Effector memory CD4-positive, alpha-beta T cell (primary cell): Measurements from ENCODE around the gene BTBD18.

Experiments used
- DNase-seq, 3 donors: peaks; one replicate each; pipeline ENCODE4 v3.0.0-alpha.2; 2020
- H3K27ac ChIP-seq: 2 replicates; pipeline ENCODE4 v1.7.0; 2013; ENCODE audit warnings: mild to moderate bottlenecking, low read length, moderate library complexity; ENCODE audit not compliant: insufficient read depth, poor library complexity, severe bottlenecking
- H3K27me3 ChIP-seq: replicated peaks from 2 replicates; pipeline ENCODE4 v1.7.0; 2013; ENCODE audit warnings: mild to moderate bottlenecking, low read length; ENCODE audit not compliant: insufficient read depth, control insufficient read depth, poor library complexity, severe bottlenecking
- H3K36me3 ChIP-seq: 2 replicates; pipeline ENCODE4 v1.7.0; 2013; ENCODE audit warnings: mild to moderate bottlenecking, low read length, moderate library complexity; ENCODE audit not compliant: control insufficient read depth, insufficient read depth
- H3K4me1 ChIP-seq: 2 replicates; pipeline ENCODE4 v1.7.0; 2013; ENCODE audit warnings: low read length, mild to moderate bottlenecking; ENCODE audit not compliant: control insufficient read depth, insufficient read depth, poor library complexity, severe bottlenecking
- H3K4me3 ChIP-seq: 2 replicates; pipeline ENCODE4 v1.7.0; 2013; ENCODE audit warnings: low read length, low read depth, mild to moderate bottlenecking; ENCODE audit not compliant: insufficient read depth, poor library complexity, severe bottlenecking
- H3K9me3 ChIP-seq: 2 replicates; pipeline ENCODE4 v1.7.0; 2013; ENCODE audit warnings: mild to moderate bottlenecking, low read length, moderate library complexity; ENCODE audit not compliant: control insufficient read depth
- total RNA-seq, 3 donors: gene quantifications; one replicate each; lab custom pipeline; 2026; lab: John Stamatoyannopoulos, UW

Gene BTBD18, protein sequence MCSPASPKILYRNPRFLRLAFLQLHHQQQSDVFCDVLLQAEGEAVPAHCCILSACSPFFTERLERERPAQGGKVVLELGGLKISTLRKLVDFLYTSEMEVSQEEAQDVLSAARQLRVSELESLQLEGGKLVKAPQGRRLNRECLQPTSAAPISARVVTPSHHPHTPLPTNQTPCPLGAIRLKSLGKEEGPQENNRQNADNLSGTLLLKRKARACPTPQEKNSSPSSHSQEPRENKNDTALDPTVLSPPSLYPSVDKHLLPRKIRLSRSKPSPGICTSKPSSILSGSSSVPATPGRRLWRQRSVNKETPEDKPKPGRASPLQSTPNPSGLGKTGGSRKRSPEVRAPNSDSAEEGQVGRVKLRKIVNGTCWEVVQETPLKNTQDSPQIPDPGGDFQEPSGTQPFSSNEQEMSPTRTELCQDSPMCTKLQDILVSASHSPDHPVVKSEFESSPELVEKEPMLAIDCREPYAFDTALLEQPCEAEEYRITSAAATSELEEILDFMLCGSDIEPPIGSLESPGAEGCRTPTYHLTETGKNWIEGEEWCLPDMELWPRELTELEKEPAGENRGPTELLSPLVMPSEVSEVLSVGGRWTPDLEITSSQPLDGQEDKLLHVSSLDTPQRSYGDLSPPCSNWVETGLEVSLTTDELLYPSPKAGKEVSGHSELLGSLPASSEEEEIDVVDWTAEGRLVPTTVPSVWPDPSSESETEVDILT
- total RNA-seq: 0 reads per million in 3 donors

DNA sequence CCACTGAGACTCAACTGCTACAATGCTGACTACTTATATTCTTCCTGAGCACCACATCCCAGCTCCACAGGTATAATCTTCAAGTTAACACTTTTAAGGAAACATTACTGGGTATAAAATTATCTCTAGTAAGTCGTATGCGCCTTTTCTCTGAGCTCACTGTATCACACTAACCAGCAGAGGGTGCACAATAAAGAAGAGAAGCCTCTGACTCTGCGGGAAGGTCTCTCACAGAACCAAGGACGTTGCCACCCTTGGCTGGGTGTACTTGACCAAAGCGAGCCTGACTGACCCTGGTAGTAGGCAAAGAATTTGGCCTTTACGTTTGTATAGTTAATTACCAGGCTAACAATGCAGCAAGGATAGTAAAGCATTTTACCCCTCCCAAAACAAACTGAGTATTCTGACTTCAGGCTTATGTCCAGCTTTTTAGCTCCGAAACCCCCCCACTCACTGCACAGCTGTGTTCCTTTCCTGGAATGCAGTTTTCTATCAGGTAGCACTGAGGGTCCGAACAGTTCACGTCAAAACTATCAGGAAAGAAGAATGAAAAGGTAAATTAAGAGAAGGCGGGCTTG, at the start of gene BTBD18:
Gene BTBD18 (minus strand): TSS at position 144 of the 578 bp plus-strand sequence. CDS start 631 bp downstream, outside the sequence.
- no peak for DNase-seq
- Histone ChIP-seq H3K4me1 (no peaks in the 10 kb centered on the region), H3K36me3 (no peaks in the 10 kb centered on the region), H3K4me3 (no peak within 1 kb of the TSS), H3K9me3 (no peaks in the 10 kb centered on the region), H3K27ac (no peak within 1 kb of the TSS), H3K27me3 (no peaks in the 10 kb centered on the region)

DNA sequence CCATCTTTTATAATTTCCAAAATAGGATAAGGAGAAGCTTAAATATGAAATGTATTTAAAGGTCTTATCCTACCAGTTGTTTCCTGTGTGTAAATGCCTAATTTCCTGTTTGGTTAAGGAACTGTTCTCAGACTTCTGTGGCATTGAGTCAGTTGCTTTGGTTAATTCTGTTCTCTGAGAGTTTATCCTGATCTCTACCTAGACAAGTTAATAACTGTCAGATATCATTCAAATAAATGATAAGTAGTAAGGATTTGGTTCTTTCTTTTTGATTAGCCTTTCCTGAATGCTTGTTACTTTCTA, 49.5 kb upstream of the BTBD18 start:
- Histone ChIP-seq H3K27me3 (no peaks in the 10 kb centered on the region), H3K9me3 (no peaks in the 10 kb centered on the region), H3K4me1 (peaks cover 11% of the 10 kb centered on the region), H3K4me3 (no peak overlapping the region), H3K27ac (no peak overlapping the region), H3K36me3 (peaks cover 11% of the 10 kb centered on the region)
- DNase-seq: no peak

DNA sequence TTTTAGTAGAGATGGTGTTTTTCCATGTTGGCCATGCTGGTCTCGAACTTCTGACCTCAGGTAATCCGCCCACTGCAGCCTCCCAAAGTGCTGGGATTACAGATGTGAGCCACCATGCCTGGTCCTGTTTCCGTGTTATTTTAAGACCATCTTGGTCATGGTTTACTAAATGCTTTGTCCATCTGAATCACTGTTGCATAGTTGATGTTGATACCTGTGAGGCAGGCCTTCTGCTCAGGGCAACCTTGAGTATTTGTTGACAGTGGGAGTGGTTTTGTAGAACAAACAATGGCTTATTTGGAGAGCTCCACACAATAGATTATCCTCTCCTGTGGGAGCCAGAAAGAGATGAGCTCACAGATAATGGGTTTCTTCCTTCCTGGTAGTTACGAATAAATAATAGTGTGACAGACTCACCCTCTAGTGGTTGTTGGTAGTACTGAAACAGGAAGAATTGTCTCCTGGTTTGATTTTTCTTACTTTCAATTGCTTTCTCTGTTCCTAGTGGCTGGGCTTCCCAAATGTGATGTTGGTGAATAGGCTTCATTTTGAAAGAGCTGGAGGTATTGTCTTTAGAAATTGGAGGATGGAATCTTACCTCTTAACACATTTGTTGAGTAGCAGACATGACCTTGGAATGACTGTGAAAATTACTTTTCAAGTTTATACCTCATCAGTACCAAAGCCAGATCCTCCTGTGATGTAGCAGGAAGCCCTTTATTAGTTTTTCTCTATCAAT, 49.0 kb upstream of the BTBD18 start:
- H3K36me3 ChIP-seq: peaks cover 11% of the 10 kb centered on the region

DNA sequence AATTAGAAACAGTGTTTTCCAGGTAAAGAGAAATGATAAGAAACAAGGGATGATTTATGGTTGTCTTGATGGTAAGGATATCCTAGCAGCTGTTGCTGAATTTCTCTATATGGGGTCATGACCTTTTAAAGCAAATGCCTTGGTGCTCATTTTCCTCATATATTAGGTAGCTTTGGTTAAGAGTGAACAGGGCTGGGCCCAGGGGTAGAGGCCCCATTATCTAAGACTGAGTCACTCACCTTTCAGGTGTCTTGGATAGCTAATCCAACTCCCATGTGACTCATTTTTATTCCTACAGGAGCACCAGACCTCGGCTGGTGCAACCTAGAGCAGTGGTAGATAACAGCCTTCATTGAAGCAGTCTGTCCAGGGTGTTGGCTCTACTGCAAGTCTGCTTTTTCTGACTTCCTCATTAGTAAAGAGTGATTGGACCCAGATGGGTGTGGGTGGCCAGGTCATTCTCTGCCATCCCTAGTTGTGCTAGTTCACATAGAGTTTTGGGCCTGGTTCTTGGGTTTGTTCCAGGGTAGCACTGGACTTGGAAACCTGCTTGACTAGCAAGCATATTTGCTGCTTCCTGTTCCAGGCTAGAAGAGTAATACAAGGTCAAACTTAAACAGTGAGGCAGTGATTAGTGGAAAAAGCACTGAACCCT, 47.4 kb upstream of the BTBD18 start:
- no peak for DNase-seq
- peaks cover 7% of the 10 kb centered on the region for H3K36me3 ChIP-seq

More for the DNA sequence above, 49.0 kb upstream of the BTBD18 start:
- peak overlapping the region; percentile 0 for H3K27ac ChIP-seq
- H3K27me3 ChIP-seq: no peaks in the 10 kb centered on the region
- H3K9me3 ChIP-seq: no peaks in the 10 kb centered on the region
- no peak for DNase-seq
- H3K4me3 ChIP-seq: no peak overlapping the region
- peaks cover 11% of the 10 kb centered on the region for H3K4me1 ChIP-seq

DNA sequence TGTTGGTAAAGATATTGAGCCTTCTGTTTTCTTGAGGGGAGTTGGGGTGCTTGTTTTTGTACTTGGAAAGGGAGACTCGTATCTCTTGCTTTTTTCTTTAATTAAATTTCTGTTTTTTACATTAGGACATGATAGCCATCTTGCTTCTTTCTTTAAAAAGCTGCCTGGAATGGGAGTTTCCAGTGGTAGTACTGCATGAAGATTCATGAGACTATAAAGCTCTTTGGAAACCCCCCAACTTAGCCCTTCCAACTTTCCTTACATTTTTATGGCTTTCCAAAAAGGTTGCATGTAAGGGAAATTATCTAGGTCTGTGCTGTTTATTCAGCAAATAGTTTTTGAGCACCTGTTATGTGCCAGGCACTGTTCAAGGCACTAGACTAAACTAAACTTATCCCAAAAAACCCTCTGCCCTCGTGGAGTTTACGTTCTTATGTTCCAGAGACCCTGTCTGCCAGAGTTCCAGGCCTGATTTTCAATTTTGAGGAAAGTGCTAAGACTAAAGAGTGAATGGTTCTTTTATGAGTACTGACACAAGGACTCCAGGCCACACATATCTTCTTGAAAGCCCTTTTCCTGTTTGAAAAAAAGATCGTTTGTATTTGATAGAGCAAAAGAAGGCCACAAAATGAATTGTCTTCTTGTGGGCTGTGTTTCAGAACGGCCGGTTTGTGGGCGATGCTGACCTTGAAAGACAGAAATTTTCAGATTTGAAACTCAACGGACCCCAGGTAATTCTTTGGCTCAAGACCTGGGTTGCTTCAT, 41.9 kb upstream of the BTBD18 start:
- Histone ChIP-seq H3K27ac (peak overlapping the region; percentile 71), H3K4me3 (peak overlapping the region; percentile 11), H3K27me3 (no peaks in the 10 kb centered on the region), H3K36me3 (peaks cover 5% of the 10 kb centered on the region), H3K4me1 (peaks cover 29% of the 10 kb centered on the region), H3K9me3 (no peaks in the 10 kb centered on the region)
- DNase-seq: no peak

More for the DNA sequence above, 47.4 kb upstream of the BTBD18 start:
- Histone ChIP-seq H3K27ac (peak overlapping the region; percentile 32), H3K9me3 (no peaks in the 10 kb centered on the region), H3K27me3 (no peaks in the 10 kb centered on the region), H3K4me1 (peaks cover 11% of the 10 kb centered on the region), H3K4me3 (no peak overlapping the region)

DNA sequence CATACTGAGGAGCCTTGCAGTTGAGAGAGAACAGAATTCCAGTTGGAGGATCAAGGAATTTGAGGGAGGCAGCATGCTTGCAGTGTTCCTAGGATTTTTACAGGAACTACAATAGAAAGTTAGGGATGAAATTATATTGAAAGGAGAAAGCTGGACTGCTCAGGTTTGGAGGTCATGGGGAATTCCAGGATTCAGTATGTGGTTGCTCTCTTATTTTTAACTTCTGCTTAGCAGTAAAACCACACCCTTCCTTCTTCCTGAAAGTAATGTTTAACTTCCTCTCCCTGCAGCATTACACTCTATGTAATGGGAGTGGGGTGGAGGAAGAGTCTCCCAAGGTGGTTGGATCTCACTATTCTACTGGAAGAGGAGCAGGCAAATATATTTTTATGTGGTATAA, 41.3 kb upstream of the BTBD18 start:
- peaks cover 5% of the 10 kb centered on the region for H3K36me3 ChIP-seq
- DNase-seq: no peak
- peaks cover 29% of the 10 kb centered on the region for H3K4me1 ChIP-seq
- no peaks in the 10 kb centered on the region for H3K9me3 ChIP-seq
- peak overlapping the region; percentile 11 for H3K4me3 ChIP-seq
- peak overlapping the region; percentile 71 for H3K27ac ChIP-seq
- no peaks in the 10 kb centered on the region for H3K27me3 ChIP-seq

DNA sequence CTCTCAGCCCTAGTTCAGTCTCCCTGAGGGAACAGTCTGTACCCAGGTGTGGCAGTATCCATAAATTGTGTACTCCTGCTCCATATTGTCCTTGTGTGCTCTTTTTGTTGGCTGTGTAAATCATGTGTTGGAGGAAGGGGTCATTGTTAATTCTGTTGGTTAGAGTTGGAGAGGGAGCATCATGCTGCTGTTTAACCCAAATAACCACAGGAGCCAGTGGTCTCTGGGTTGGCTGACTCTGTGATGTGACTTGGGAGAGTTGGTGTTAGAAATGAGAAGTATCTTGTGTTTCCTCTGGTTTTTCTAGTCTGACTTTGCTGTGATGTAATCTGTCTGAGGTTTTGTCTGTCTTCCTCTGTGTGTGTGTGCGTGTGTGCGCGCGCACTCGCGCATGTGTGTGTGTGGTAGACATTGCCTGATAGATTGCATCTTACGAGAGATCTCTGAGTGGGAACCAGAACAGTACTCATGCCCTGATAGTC, 40.5 kb upstream of the BTBD18 start:
- Histone ChIP-seq H3K4me1 (peaks cover 29% of the 10 kb centered on the region), H3K27me3 (no peaks in the 10 kb centered on the region), H3K27ac (peak overlapping the region; percentile 71), H3K4me3 (no peak overlapping the region), H3K36me3 (peaks cover 5% of the 10 kb centered on the region), H3K9me3 (no peaks in the 10 kb centered on the region)
- peak; percentile 80 to 83 (median 81) for DNase-seq

DNA sequence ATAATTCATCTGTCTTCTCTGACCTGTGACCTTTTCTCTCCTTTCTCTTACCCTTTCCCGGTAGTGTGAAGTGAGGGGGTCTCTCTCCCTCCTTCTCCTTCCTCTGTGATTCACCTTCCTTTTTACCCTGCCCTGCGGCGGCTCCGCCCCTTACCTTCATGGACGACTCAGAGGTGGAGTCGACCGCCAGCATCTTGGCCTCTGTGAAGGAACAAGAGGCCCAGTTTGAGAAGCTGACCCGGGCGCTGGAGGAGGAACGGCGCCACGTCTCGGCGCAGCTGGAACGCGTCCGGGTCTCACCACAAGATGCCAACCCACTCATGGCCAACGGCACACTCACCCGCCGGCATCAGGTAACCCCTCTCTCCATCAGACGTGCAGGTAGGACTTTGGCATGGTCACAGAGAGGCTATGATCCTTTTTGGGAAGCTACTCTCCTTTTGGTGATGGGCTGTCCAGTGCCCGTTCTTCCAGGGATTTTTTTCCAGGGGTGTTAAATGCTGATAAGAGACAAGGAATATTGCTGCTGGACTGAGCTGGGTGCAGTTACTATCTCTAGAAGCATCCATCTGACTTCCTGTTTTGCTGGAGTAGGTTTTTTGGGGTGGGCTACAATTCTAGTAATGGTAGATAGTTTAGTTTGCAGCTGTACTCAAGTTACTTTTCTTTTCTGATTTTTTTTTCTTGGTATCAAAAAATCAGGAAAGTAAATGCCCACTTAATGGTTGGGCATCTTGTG, 39.9 kb upstream of the BTBD18 start:
- peak overlapping the region; percentile 71 for H3K27ac ChIP-seq
- H3K36me3 ChIP-seq: peaks cover 2% of the 10 kb centered on the region
- no peak for DNase-seq
- H3K4me3 ChIP-seq: no peak overlapping the region
- H3K27me3 ChIP-seq: no peaks in the 10 kb centered on the region
- no peaks in the 10 kb centered on the region for H3K9me3 ChIP-seq
- peaks cover 29% of the 10 kb centered on the region for H3K4me1 ChIP-seq
